ENCODE data around the gene LIN28B.

DNA sequence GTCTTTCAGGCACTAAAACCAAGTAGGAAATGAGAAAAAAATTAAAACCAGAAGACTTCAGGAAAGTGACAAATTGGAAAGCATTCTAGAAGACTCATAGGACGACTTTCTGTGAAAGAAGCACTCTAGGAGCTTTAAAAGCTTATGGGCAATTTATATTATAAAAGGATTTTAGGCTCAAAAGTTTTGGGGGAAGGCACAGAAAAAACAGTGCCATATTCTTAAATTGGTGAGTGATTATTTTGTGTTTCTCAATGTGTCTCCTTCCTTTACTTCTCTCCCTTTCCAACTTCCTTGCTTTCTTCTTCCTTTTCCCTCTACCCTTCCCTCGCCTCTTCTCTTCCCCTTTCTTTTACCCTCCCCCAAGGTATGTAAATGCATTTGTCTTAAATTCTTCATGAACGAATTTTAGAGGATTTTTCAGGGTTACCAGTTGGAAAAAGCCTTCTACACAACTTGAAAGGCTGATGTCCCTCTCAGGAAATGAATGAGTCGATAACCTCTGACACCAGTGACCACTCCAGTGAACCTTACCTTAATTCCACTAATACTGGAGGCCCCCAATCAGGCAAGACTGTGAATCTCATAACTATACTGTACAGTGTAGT, 2.6 kb upstream of the LIN28B start:
- TF ChIP-seq POLR2A (IDR thresholded peaks at IDR 0.05) = no peak
- TF ChIP-seq, protein P1, sequence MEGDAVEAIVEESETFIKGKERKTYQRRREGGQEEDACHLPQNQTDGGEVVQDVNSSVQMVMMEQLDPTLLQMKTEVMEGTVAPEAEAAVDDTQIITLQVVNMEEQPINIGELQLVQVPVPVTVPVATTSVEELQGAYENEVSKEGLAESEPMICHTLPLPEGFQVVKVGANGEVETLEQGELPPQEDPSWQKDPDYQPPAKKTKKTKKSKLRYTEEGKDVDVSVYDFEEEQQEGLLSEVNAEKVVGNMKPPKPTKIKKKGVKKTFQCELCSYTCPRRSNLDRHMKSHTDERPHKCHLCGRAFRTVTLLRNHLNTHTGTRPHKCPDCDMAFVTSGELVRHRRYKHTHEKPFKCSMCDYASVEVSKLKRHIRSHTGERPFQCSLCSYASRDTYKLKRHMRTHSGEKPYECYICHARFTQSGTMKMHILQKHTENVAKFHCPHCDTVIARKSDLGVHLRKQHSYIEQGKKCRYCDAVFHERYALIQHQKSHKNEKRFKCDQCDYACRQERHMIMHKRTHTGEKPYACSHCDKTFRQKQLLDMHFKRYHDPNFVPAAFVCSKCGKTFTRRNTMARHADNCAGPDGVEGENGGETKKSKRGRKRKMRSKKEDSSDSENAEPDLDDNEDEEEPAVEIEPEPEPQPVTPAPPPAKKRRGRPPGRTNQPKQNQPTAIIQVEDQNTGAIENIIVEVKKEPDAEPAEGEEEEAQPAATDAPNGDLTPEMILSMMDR (IDR thresholded peaks at IDR 0.05) = no peak
